Panc1 (cell line): ENCODE measurements around the gene SRGAP3. TPM values are rescaled to one million over a fixed set of nuclear protein-coding genes. Genes with fewer than 3 reads are reported as not detected.

Experiments
- ATAC-seq: fragments of 200-7000 bp; cut with Tn5 transposase; 2 replicates; pipeline ENCODE4 v1.9.1; 2020; ENCODE audit warnings: mild to moderate bottlenecking, moderate library complexity
- BruUV-seq: library from RNA; stranded (reverse); fragments of 400-500 nt; replicated peaks from 2 replicates; lab custom pipeline; 2021; lab: Mats Ljungman, UMichigan
- CTCF ChIA-PET: fragments of 300-600 bp; sonication (Branson Sonifier 250); formaldehyde crosslinking; loops from one replicate; lab custom pipeline; 2022; ENCODE audit warnings: antibody characterized with exemption; lab: Charles Lee
- POLR2A ChIA-PET: fragments of 300-600 bp; sonication (Branson Sonifier 250); formaldehyde crosslinking; loops from one replicate; lab custom pipeline; 2022; ENCODE audit warnings: antibody characterized with exemption; lab: Charles Lee
- DNase-seq: peaks from one replicate; pipeline ENCODE4 v3.0.0-alpha.2; 2010; ENCODE audit warnings: low read depth, low spot score
- H3K27ac ChIP-seq: 2 replicates; pipeline ENCODE4 v1.5.1; 2011; ENCODE audit warnings: mild to moderate bottlenecking, low read length, inconsistent platforms
- H3K27me3 ChIP-seq: fragments of 200-500 bp; sonication (Bioruptor generic); 2 replicates; pipeline ENCODE4 v1.6.0; 2014; ENCODE audit warnings: low read length, inconsistent platforms; ENCODE audit not compliant: control insufficient read depth, insufficient read depth
- H3K36me3 ChIP-seq: fragments of 200-500 bp; sonication (Bioruptor generic); 2 replicates; pipeline ENCODE4 v1.5.1; 2014; ENCODE audit warnings: inconsistent platforms, mild to moderate bottlenecking, low read length, moderate library complexity; ENCODE audit not compliant: control insufficient read depth, insufficient read depth
- H3K4me1 ChIP-seq: 2 replicates; pipeline ENCODE4 v1.5.1; 2011; ENCODE audit warnings: inconsistent platforms, mild to moderate bottlenecking, low read length, moderate library complexity; ENCODE audit not compliant: control insufficient read depth, insufficient read depth
- H3K4me3 ChIP-seq, 2 experiments: 2 replicates each; pipeline ENCODE4 v1.5.1; 2011 to 2012; ENCODE audit warnings: low read depth in 2 of 2, low read length in 2 of 2, mild to moderate bottlenecking in 2 of 2, inconsistent platforms in 1 of 2, moderate library complexity in 1 of 2
- H3K9me3 ChIP-seq: fragments of 200-500 bp; sonication (Bioruptor generic); 2 replicates; pipeline ENCODE4 v1.5.1; 2014; ENCODE audit warnings: low read depth, mild to moderate bottlenecking, inconsistent platforms, low read length, moderate library complexity; ENCODE audit not compliant: control insufficient read depth, insufficient read depth
- CTCF ChIP-seq: fragments of 450-650 bp; IDR thresholded peaks from 2 replicates; pipeline ENCODE4 v1.5.1; 2017; ENCODE audit warnings: mild to moderate bottlenecking
- POLR2AphosphoS5 ChIP-seq: IDR thresholded peaks from 2 replicates; pipeline ENCODE4 v1.6.1; 2012; ENCODE audit warnings: mild to moderate bottlenecking, low read depth, low read length, moderate library complexity
- REST ChIP-seq, 2 experiments: IDR thresholded peaks; 2 replicates each; pipeline ENCODE4 v1.6.1; 2011 to 2012; ENCODE audit warnings: low read depth in 2 of 2, control low read depth in 1 of 2, low read length in 1 of 2, mild to moderate bottlenecking in 1 of 2, moderate library complexity in 1 of 2; ENCODE audit not compliant: insufficient read depth in 1 of 2
- SIN3A ChIP-seq: IDR thresholded peaks from 2 replicates; pipeline ENCODE4 v1.6.1; 2012; ENCODE audit warnings: low read depth, mild to moderate bottlenecking, low read length, moderate library complexity, borderline replicate concordance; ENCODE audit not compliant: insufficient read depth
- TCF7L2 ChIP-seq: IDR thresholded peaks from 2 replicates; pipeline ENCODE4 v1.6.1; 2011; ENCODE audit warnings: mild to moderate bottlenecking, low read depth, low read length, inconsistent platforms
- in situ Hi-C: cut with HindIII; loops from 2 replicates; pipeline ENCODE4 v1.10.0; 2016; ENCODE audit warnings: low sequenced_read_pairs, low pct_unique_long_range_greater_than_20kb
- intact Hi-C: fragments of 100-400 bp; cut with micrococcal nuclease; formaldehyde crosslinking; loops from one replicate; pipeline ENCODE4 v1.10.0; 2022; ENCODE audit not compliant: unreplicated experiment
- total RNA-seq: library from RNA; stranded (reverse); gene quantifications from one replicate; pipeline ENCODE4 v1.2.1, GENCODE V29; 2021; ENCODE audit not compliant: unreplicated experiment

SRGAP3 gene
- total RNA-seq, 1 experiment from 2014 or later = 0.82 TPM

GRCh38 chr3:9136746-9137465 lies 112.5 kb downstream of the SRGAP3 start:
- Histone ChIP-seq H3K27ac (no peak overlapping the region), H3K4me3 (no peak overlapping the region), H3K27me3 (no peaks in the 10 kb centered on the region; the same call in 1 of the 2 replicates), H3K9me3 (no peaks in the 10 kb centered on the region), H3K4me1 (no peaks in the 10 kb centered on the region), H3K36me3 (no peaks in the 10 kb centered on the region)
- DNase-seq (no peak), ATAC-seq (no peak)
- no TSS peak for BruUV-seq
- TF ChIP-seq TCF7L2 (no peak), SIN3A (no peak), CTCF (no peak), REST (IDR thresholded peaks at IDR 0.05; ENCODE audit: insufficient read depth in 1 of 2, low read depth in 2 of 2, low read length in 1 of 2) (no peak), POLR2AphosphoS5 (no peak)
- ChIA-PET POLR2A (no interaction called here), CTCF (no interaction called here)
- in situ Hi-C loops = no loop called here
- intact Hi-C loops = no loop called here

GRCh38 chr3:9135930-9136525 lies 113.4 kb downstream of the SRGAP3 start:
- H3K27ac ChIP-seq = no peak overlapping the region
- in situ Hi-C loops (no loop called here), intact Hi-C loops (no loop called here)
- H3K36me3 ChIP-seq = no peaks in the 10 kb centered on the region
- POLR2A ChIA-PET = no interaction called here
- no peaks in the 10 kb centered on the region for H3K4me1 ChIP-seq
- no peak for TF ChIP-seq REST (IDR thresholded peaks at IDR 0.05; ENCODE audit: insufficient read depth in 1 of 2, low read depth in 2 of 2, low read length in 1 of 2)
- TF ChIP-seq POLR2AphosphoS5 = no peak
- TF ChIP-seq CTCF = no peak
- TF ChIP-seq SIN3A = no peak
- TF ChIP-seq TCF7L2 = no peak
- CTCF ChIA-PET = no interaction called here
- DNase-seq = no peak
- H3K27me3 ChIP-seq = no peaks in the 10 kb centered on the region; the same call in 1 of the 2 replicates
- no TSS peak for BruUV-seq
- peak overlapping the region in 1 of 2 experiments; percentile 5; a peak in 1 of 4 replicates for H3K4me3 ChIP-seq
- peak; percentile 76 for ATAC-seq
- no peaks in the 10 kb centered on the region for H3K9me3 ChIP-seq
